HuH-7.5 (cell line): Measurements from ENCODE around the gene RUFY4.
"Not testable (repeated sequence)": the region's sequence is repeated elsewhere in the genome, so short reads cannot be mapped to it uniquely, and the experiment has no call there.

Experiments
- DNase-seq: peaks from one replicate; pipeline ENCODE4 v3.0.0; 2011; ENCODE audit warnings: low spot score

Gene RUFY4

DNA sequence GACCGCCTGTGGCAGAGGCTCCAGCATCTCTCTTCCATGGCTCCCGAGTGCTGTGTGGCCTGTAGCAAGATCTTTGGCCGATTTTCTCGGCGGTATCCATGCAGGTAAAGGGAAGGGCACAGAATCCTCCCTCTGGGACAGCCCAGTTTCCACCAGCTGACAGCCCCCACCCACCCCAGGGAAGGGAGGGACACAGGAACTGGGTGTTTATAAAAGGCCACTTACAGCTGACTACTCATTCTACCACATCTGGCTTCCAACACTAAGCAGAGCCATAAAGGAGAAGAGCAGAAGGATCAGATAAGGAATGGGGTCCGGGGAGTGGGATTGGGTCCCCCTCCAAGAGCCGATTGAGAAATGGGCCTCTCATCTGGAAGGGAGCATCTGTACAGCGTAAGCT, 20.2 kb downstream of the RUFY4 start:
- DNase-seq = no peak

DNA sequence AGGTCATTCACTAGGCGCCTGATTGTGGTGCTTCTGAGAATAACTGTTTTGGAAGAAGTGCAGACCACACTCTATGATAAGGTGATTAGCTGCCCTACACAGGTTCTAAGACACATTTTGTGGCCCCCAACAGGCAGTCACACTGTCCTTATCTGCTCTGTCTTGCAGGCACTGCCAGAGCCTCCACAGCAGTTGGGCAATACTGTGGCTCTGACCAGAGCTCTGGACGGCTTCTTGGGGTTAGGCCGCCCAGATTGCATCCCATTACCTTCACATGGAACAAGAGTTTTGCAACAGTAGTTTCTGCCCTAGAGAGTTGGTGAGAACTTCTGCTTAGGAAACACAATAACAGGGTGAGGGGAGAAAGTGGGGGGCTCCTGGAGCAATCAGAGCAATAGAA, 22.7 kb downstream of the RUFY4 start:
- no peak for DNase-seq

DNA sequence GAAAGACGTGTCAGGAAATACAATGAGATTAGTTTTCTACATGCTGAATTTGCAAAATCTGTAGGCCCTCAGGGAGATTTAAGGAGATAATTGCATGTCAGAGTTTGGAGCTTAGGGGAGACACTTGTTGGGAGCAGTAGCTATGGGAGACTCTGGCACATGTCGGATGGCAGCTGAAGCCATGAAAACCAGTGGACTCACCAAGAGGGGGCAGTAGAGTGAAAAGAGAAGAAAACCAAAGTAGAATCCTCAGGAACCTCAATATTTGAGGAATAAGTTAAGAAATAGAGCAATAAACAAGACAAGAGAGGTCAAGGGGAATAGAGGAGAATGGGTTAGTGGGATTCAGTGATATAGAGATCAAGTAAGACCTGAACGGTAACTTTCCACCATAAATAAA, 24.8 kb downstream of the RUFY4 start:
- no peak for DNase-seq

DNA sequence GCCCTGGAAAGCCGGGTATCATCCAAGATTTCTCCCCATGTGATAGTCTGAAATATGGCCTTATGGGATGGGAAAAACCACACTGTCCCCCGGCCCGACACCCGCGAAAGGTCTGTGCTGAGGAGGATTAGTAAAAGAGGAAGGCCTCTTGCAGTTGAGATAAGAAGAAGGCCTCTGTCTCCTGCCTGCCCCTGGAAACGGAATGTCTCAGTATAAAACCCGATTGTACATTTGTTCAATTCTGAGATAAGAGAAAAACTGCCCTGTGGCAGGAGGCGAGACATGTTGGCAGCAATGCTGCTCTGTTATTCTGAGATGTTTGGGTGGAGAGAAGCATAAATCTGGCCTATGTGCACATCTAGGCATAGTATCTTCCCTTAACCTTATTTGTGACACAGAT, 26.8 kb downstream of the RUFY4 start:
- DNase-seq = no peak

DNA sequence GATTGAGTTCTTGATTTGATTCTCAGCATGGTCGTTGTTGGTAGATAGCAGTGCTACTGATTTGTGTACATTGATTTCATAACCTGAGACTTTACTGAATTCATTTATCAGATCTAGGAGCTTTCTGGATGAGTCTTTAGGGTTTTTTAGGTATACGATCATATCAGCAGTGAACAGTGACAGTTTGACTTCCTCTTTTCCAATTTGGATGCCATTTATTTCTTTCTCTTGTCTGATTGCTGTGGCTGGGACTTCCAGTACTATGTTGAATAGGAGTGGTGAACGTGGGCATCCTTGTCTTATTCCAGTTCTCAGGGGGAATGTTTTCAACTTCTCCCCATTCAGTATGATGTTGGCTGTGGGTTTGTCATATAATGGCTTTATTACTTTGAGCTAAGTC, 28.9 kb downstream of the RUFY4 start:
- DNase-seq = no peak

DNA sequence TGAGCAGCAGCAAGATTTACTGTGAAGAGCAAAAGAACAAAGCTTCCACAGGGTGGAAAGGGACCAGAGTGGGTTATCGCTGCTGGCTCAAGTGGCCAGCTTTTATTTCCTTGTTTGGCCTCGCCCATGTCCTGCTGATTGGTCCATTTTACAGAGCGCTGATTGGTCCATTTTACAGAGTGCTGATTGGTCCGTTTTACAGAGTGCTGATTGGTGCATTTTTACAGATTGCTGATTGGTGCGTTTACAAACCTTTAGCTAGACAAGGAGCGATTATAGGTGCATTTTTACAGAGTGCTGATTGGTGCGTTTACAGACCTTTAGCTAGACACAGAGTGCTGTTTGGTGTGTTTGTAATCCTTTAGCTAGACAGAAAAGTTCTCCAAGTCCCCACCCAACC, 39.8 kb downstream of the RUFY4 start:
- not testable (repeated sequence) for DNase-seq

DNA sequence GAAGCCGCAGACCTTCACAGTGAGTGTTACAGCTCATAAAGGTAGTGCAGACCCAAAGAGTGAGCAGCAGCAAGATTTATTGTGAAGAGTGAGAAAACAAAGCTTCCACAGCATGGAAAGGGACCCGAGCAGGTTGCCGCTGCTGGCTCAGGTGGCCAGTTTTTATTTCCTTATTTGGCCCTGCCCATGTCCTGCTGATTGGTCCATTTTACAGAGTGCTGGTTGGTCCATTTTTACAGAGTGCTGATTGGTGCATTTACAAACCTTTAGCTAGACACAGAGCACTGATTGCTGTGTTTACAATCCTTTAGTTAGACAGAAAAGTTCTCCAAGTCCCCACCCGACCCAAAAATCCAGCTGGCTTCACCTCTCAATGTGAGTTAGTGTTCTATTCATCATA, 52.7 kb downstream of the RUFY4 start:
- not testable (repeated sequence) for DNase-seq

DNA sequence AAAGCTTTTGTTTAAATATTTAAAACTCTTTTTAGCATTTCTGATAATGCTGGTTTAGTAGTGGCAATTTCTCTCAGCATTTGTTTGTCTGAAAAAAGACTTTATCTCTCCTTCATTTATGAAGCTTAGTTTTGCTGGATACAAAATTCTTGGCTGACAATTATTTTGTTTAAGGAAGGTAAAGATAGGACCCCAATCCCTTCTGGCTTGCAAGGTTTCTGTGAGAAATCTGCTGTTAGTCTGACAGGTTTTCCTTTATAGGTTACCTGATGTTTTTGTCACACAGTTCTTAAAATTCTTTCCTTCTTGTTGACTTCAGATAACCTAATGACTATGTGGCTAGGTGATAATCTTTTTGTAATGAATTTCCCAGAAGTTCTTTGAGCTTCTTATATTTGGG, 53.2 kb downstream of the RUFY4 start:
- not testable (repeated sequence) for DNase-seq

DNA sequence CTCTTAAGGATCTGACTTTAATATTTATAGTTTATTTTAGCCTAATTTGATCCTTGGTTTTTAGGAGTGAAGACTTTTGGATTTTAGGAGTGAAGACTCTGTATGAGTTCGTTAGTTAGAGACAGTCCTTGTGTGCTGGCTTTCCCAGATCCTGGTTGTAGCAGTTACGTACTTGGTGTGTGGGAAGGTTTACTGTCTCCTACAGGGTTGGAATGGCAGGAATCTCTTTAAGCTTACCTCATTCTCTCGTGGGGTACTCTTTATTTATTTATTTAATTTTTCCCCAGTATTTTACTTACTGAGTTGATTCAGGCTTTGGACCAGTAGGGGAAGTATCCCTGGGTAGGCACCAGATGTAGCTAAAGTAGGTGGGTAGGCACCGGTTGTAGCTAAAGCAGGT, 54.9 kb downstream of the RUFY4 start:
- DNase-seq = no peak

DNA sequence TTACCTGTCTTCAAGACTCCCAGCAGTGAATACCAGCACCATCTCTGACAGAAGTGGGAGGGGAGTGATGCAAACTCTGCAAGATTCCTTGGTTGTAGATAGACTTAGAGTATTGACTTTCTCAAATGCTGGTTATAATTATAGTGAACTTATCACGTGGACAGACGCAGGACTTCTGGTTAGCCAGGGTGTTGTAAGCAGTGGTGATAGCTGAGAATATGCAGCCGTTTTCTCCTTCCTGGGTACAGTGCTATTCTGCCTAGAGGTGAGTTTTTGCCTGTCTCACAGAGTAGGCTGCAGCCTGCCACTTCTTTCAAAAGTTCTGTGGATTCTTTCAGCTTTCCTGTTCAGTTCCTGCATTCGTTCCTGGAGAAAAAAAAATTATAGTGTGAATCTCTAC, 56.0 kb downstream of the RUFY4 start:
- no peak for DNase-seq

DNA sequence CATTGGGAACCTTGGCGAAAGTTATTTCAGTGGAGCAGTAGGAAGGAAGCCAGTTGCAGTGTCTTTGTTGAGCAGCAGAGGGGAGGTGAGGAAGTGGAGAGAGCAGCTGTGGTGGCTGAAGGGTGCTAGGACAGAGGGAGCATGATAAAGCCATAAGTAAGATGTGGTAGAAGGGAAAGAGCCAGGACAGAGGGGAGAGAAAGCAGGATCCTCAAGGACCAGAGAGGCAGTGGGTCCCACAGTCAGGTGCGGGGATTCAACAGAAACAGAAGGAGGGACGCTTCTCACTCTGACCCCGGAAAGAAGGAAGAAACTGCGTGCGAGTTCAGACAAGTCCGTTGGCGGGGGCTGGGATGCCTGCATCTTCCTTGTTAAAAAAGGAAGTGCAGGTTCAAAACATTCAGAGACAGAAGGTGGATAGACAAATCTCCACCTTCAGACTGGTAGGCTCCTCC, 56.6 kb downstream of the RUFY4 start, which contains the start of gene CXCR2:
CXCR2 (plus strand) TSS at position 403 of the 455 bp plus-strand sequence. CDS start 8,774 bp downstream, outside the sequence.
- no peak for DNase-seq

DNA sequence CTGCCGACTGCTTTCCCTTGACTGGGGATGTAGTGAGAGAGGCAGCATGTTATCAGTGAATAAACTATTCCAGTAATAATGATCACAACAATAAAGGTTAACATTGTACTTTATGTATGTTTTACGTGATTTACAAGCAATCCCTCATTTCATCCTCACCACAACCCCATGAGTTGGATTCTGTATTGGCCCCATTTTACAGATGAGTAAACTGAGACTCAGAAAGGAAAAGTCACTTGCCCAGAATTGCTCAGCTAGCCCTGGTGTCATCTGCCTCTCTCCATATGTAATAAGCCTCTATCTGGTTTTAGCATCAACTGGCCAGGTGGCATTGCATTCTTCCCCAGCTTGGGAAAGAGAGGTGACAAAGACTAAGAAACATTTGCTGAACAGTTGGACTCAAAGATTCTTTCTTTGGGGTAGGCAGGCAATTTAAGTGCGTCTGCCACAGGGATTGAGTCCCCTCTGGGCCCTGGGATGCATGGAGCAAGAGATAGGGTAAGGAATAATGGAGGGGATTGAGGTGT, 58.9 kb downstream of the RUFY4 start:
- DNase-seq = no peak

DNA sequence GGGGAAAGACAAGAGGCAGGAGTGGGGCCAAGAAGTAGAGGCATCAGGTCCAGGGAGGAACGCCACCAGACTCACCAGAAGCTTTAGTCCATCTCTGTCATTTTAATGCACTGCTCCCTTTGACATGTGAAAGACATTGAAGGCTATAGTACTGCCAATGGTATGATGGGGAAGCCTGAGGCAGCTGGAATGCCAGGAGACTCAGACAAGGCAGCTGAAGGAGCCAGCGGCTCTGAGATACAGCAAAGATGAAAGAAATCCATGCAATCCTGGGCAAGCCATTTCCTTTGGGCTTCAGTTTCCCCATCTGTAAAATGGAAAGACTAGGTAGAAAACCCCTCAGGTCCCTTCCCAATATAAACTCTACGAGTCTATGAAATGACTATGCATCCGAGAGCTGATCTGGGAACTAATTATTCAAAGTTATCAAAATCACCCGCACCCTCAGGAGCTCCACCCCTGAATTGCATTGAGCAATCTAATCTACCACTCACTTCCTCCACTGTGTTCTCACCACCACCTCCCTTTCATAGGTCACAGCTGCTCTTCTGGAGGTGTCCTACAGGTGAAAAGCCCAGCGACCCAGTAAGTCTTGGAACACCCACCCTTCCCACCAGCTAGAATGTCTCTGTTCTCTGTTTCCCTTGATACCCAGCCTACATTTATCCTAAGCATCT, 59.9 kb downstream of the RUFY4 start:
- DNase-seq = no peak

DNA sequence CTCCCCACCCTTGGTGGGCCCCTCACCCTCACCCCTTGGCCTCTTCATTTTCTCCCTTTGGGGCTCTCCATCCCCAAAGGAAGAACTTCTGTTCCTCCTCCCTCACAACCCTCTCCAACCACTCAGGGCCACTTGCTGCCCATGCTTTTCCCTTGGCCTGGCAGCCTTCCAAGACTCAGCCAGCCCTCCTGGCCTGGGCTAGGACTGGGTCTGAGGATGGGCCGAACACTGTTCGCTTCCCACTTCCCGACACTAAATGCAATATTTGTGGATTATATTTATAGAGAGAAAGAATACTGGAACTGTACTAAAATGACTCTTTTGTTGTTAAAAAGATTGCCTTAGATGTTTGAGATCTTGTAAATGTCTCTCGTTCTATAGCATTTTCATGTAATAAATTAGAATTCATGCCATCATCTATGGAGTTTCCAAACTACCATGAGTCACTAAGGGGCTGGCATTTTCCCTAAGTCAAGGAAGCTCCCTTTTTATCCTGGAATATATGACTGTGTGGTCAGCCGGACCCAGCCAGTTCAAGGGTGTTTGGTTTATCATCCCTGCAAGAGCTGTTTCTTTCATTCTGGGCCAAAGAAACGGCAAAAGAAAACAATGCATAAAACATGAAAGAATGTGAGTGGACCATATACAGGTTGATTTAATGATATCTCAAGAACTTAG, 60.5 kb downstream of the RUFY4 start:
- no peak for DNase-seq

DNA sequence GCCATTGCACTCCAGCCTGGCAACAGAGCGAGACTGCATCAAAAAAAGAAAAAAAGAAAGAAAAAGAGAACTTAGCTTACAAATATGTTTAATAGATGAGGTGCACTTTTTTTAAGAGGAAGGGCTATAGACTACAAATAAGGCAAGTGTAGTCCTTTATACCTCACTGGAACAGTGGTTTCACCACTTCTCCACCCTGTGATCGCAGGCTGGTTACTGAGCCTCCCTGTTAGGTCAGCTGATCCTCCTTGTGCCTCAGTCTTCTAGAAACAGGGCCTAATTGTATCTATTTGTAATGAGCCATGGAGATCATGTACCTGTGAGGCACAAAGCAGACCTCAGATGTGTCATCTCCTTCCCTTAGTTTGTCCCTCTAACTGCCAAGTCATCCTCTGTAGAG, 61.3 kb downstream of the RUFY4 start:
- no peak for DNase-seq

DNA sequence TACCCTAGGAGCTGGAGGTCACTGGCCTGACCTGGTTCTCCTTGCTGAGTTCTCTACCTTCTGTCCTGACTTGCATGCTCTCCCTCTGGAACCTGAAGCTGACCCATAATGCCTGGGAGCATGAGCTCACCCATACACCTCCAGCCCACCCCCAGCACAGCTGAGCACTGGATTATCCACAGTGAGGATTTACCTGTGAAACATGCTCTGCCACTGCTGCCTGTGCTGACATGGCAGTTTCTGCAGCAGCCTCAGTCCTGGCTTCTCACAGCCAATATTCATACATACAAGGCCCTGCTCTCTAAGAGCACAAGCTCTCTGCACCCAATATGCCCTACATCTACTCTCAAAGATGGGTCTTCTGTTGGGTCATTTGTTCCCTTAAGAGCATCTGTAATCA, 61.8 kb downstream of the RUFY4 start:
- DNase-seq = no peak

DNA sequence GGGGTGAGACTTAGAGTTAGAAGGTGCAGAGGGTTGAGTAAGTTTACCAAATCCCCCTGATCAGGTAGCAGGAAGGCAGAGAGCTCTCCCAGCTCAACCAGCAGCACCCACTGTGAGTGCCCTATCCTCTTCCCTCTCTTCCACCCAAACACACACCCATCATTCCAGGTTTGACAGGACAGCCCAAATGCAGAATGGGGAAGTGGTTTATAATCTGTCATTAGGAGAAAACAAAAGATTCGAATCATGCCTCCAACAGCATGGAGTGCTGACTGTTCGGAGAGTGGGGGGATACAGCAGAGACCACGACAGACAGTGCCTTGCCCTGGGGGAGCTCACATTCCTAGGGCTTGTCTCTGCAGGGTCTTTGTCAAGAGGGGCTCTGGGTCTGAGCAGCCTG, 68.5 kb downstream of the RUFY4 start:
- DNase-seq = no peak

DNA sequence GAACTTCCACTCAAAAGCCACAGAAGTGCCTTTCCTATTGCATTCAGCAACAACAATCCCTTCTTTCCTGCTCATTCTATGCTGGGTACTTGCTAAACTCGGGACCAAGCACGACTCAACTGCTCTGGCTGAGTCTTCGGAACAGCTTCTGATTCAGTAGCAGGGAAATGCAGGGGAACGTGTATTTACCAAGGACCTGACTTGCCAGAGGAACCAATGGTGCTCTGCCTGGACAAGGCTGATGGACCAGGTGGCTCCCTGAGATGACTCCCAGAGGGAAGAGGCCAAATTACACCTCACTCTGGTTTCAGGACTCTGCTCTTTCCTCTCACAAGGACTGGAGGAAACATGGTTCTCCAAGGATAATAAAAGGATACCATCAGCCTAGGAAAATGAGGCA, 69.0 kb downstream of the RUFY4 start:
- no peak for DNase-seq
